Brain microvascular endothelial cell (primary cell): ENCODE data around the gene EBI3.

Experiments
- DNase-seq: peaks from one replicate; pipeline ENCODE4 v3.0.0-alpha.2; 2020
- H3K27ac ChIP-seq: fragments of 250-450 bp; sonication (Bioruptor Pico); 2 replicates; pipeline ENCODE4 v1.5.1; 2020; ENCODE audit warnings: mild to moderate bottlenecking, moderate library complexity
- H3K27me3 ChIP-seq: fragments of 250-450 bp; sonication (Bioruptor Pico); replicated peaks from 2 replicates; pipeline ENCODE4 v1.5.1; 2020; ENCODE audit warnings: mild to moderate bottlenecking
- H3K36me3 ChIP-seq: fragments of 250-450 bp; sonication (Bioruptor Pico); replicated peaks from 2 replicates; pipeline ENCODE4 v1.5.1; 2020; ENCODE audit warnings: mild to moderate bottlenecking
- H3K4me3 ChIP-seq: 2 replicates; pipeline ENCODE4 v1.5.1; 2011; ENCODE audit warnings: low read depth, mild to moderate bottlenecking, control low read depth, low read length, moderate library complexity
- in situ Hi-C: cut with HindIII; loops from 2 replicates; pipeline ENCODE4 v1.10.0; 2017; ENCODE audit warnings: low sequenced_read_pairs, low pct_ligation_motif_present
- TF ChIP-seq, protein P1 (sequence below): IDR thresholded peaks from 2 replicates; pipeline ENCODE4 v1.5.1; 2011; ENCODE audit warnings: low read depth, mild to moderate bottlenecking, moderate library complexity, low read length, control low read depth, inconsistent platforms; ENCODE audit errors: missing control alignments

EBI3 gene

DNA sequence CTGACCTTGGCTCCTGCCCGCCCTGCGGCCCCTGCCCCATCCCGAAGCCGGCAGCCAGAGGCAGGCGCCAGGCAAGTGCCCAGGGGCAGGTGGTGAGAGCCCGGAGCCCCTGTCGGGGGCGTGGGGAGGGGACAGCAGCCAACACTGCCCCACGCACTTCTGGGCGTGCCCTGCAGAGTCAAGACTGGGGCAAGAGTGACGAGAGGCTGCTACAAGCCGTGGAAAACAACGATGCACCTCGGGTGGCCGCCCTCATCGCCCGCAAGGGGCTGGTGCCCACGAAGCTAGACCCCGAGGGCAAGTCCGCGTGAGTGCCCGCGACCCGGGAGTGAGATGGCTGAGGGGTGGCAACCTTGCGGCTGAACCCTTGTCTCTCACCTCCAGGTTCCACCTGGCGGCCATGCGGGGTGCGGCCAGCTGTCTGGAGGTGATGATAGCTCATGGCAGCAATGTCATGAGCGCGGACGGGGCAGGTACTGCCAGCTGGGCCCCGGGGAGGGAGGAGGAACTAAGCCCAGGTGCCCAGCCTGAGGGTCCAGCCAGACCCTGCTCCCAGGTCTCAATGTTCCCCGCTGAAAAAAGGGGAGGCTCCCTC, 29.5 kb upstream of the EBI3 start:
- H3K27me3 ChIP-seq, result peaks cover 11% of the 10 kb centered on the region
- TF ChIP-seq, protein P1, sequence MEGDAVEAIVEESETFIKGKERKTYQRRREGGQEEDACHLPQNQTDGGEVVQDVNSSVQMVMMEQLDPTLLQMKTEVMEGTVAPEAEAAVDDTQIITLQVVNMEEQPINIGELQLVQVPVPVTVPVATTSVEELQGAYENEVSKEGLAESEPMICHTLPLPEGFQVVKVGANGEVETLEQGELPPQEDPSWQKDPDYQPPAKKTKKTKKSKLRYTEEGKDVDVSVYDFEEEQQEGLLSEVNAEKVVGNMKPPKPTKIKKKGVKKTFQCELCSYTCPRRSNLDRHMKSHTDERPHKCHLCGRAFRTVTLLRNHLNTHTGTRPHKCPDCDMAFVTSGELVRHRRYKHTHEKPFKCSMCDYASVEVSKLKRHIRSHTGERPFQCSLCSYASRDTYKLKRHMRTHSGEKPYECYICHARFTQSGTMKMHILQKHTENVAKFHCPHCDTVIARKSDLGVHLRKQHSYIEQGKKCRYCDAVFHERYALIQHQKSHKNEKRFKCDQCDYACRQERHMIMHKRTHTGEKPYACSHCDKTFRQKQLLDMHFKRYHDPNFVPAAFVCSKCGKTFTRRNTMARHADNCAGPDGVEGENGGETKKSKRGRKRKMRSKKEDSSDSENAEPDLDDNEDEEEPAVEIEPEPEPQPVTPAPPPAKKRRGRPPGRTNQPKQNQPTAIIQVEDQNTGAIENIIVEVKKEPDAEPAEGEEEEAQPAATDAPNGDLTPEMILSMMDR, result no peak
- H3K36me3 ChIP-seq, result no peaks in the 10 kb centered on the region
- H3K4me3 ChIP-seq, result no peak overlapping the region
- in situ Hi-C loops, result no loop called here
- no peak for DNase-seq
- no peak overlapping the region for H3K27ac ChIP-seq

DNA sequence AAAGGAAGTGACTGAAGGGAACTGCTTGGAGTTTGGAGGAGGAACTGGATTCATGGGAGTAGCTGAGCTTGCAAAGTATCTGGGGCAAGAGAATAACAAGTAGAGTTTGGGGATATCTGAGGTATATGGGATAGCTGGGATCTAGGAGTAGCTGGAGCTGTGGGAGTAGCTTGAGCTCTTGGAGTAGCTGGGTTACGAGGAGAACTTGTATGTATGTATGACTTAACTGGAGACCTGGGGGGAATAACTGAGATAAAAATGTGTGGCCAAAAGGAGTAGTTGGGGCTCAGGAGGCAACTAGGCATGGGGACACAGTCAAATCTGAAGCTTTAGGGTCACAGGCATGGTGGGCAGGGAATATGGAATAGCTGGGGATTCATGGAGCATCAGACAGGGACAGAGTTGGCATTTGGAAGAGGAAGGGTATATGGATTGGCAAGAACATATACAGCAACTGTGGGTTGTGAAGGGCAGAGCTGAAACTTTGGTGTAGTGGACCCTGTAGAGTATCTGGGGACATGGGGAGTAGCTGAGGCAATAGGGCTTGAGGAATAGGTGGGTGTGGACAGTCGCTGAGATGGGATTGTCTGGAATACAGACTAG, 28.3 kb upstream of the EBI3 start:
- H3K27ac ChIP-seq, result no peak overlapping the region
- no peak overlapping the region for H3K4me3 ChIP-seq
- TF ChIP-seq, protein P1, result no peak
- no peak for DNase-seq
- H3K36me3 ChIP-seq, result no peaks in the 10 kb centered on the region
- peaks cover 5% of the 10 kb centered on the region for H3K27me3 ChIP-seq
- in situ Hi-C loops, result no loop called here

DNA sequence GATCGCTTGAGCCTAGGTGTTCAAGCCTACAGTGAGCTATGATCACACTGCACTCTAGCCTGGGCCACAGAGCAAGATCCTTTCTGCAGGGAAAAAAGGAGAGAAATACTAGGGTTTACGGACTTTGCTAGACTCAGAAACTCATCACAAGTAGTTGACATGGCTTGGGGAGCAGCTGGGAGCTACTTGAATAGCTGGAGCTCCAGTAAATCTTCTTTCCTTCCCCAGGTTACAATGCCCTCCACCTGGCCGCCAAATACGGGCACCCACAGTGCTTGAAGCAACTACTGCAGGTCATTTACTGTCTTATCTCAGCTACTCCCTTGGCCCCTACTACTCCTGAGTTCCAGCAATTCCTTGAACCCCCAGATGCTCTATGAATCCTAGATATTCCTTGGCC, 27.5 kb upstream of the EBI3 start:
- in situ Hi-C loops, result no loop called here
- no peak for DNase-seq
- H3K27ac ChIP-seq, result no peak overlapping the region
- peaks cover 5% of the 10 kb centered on the region for H3K27me3 ChIP-seq
- H3K36me3 ChIP-seq, result no peaks in the 10 kb centered on the region
- H3K4me3 ChIP-seq, result no peak overlapping the region
- TF ChIP-seq, protein P1, result no peak

DNA sequence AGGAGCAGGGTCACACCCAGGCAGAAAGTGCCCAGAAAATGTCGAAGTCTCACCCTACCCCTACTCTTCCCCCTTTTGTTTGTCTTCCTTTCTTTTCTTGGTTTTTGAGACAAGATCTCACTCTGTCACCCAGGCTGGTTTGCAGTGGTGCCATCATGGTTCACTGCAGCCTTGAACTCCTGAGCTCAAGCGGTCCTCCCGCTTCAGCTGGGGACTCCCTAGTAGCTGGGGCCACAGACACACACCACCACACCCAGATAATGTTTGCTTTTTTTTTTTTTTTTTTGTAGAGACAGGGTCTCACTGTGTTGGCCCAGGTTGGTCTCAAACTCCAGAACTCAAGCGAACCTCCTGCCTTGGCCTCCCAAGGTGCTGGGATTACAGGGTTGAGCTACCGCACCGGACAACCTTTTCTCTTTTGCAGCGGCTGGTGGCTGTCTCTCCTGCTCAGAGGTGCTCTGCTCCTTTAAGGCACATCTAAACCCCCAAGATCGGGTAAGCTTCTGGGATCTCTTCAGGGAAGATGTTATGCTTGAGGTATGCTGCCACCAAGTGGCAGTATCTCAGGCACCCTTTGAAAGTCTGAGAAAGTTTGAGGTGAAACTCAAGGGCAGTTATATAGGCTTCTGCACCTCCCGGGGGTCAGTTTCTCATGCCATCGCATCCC, 22.4 kb upstream of the EBI3 start:
- H3K27ac ChIP-seq, result no peak overlapping the region
- TF ChIP-seq, protein P1, result peak; percentile 55
- H3K36me3 ChIP-seq, result no peaks in the 10 kb centered on the region
- H3K4me3 ChIP-seq, result no peak overlapping the region
- no peak for DNase-seq
- no peaks in the 10 kb centered on the region for H3K27me3 ChIP-seq
- in situ Hi-C loops, result no loop called here

DNA sequence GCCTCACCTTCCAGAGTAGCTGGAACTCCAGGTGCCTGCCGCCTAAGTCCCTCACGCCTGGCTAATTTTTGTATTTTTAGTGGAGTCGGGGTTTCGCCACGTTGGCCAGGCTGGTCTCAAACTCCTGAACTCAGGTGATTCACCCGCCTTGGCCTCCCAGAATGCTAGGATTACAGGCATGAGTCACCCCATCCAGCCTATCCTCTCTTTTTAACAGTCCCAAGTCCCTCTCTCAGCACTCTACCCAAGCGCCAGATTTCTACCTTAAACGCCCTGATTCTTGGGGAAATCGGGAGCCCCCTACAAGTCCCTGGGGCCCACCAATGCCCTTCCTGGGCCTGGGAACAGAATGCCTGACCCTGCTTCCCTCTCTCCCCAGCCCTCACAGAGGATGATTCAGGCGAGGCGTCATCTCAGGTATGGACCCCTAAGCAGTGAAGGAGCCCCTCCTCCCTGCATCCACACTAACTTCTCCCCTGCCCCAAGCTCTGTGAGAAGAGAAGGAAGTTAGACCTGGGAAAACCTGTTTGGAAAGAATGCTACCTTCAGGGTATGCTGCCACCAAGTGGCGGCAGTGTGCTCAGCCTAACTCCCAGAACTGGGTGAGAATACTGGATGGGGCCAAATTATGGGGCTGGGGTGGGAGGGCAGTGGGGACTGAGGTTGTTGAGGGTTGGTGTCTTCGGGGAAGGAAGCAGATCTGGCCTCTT, 20.8 kb upstream of the EBI3 start:
- DNase-seq, result peak; percentile 45
- Histone ChIP-seq H3K27ac (no peak overlapping the region), H3K36me3 (no peaks in the 10 kb centered on the region), H3K27me3 (no peaks in the 10 kb centered on the region), H3K4me3 (no peak overlapping the region)
- TF ChIP-seq, protein P1, result peak; percentile 79
- in situ Hi-C loops, result no loop called here
